H9 (cell line): ENCODE results near the gene SMAD3. TPM values are rescaled to one million over a fixed set of nuclear protein-coding genes. Genes with fewer than 3 reads are reported as not detected.

Experiments used
- DNase-seq: peaks from one replicate; pipeline ENCODE4 v3.0.0-alpha.2; 2017
- H2AFZ ChIP-seq: one replicate; pipeline ENCODE4 v1.6.1; 2013; ENCODE audit warnings: mild to moderate bottlenecking, low read length, control low read depth, moderate library complexity
- H2AK5ac ChIP-seq: 2 replicates; pipeline ENCODE4 v1.6.1; 2013; ENCODE audit warnings: low read length, control low read depth, mixed read lengths; ENCODE audit not compliant: insufficient read length
- H2BK120ac ChIP-seq: one replicate; pipeline ENCODE4 v1.6.1; 2013; ENCODE audit warnings: low read depth, mild to moderate bottlenecking, low read length, control low read depth, inconsistent platforms; ENCODE audit not compliant: poor library complexity, severe bottlenecking
- H2BK12ac ChIP-seq: 2 replicates; pipeline ENCODE4 v1.6.1; 2013; ENCODE audit warnings: low read length, control low read depth, mixed read lengths, low read depth; ENCODE audit not compliant: insufficient read length
- H2BK15ac ChIP-seq: 2 replicates; pipeline ENCODE4 v1.6.1; 2013; ENCODE audit warnings: low read depth, low read length, control low read depth
- H2BK20ac ChIP-seq: one replicate; pipeline ENCODE4 v1.6.1; 2013; ENCODE audit warnings: low read depth, mild to moderate bottlenecking, low read length, control low read depth, inconsistent platforms; ENCODE audit not compliant: poor library complexity, severe bottlenecking
- H2BK5ac ChIP-seq: 2 replicates; pipeline ENCODE4 v1.6.1; 2013; ENCODE audit warnings: low read length, control low read depth, mixed read lengths; ENCODE audit not compliant: insufficient read length
- H3K14ac ChIP-seq: 2 replicates; pipeline ENCODE4 v1.6.1; 2013; ENCODE audit warnings: low read length, control low read depth; ENCODE audit not compliant: insufficient read depth
- H3K18ac ChIP-seq: 2 replicates; pipeline ENCODE4 v1.6.1; 2013; ENCODE audit warnings: low read depth, mild to moderate bottlenecking, mixed read lengths, low read length, control low read depth; ENCODE audit not compliant: insufficient read length
- H3K23ac ChIP-seq: 2 replicates; pipeline ENCODE4 v1.6.1; 2013; ENCODE audit warnings: low read length, control low read depth, mixed read lengths, low read depth; ENCODE audit not compliant: insufficient read length
- H3K23me2 ChIP-seq: 2 replicates; pipeline ENCODE4 v1.6.1; 2013; ENCODE audit warnings: low read depth, mild to moderate bottlenecking, mixed read lengths, low read length, control low read depth; ENCODE audit not compliant: insufficient read length, poor library complexity, severe bottlenecking
- H3K27ac ChIP-seq: 2 replicates; pipeline ENCODE4 v1.5.1; 2013; ENCODE audit warnings: low read length, control low read depth, mixed read lengths, low read depth; ENCODE audit not compliant: insufficient read length
- H3K27me3 ChIP-seq: 2 replicates; pipeline ENCODE4 v1.6.1; 2013; ENCODE audit warnings: low read length, control low read depth, inconsistent platforms; ENCODE audit not compliant: insufficient read depth
- H3K4ac ChIP-seq: 2 replicates; pipeline ENCODE4 v1.6.1; 2013; ENCODE audit warnings: low read depth, mild to moderate bottlenecking, control low read depth, inconsistent platforms, low read length, moderate library complexity
- H3K4me1 ChIP-seq: 2 replicates; pipeline ENCODE4 v1.6.1; 2013; ENCODE audit warnings: low read length, control low read depth, inconsistent platforms; ENCODE audit not compliant: insufficient read depth
- H3K4me2 ChIP-seq: 2 replicates; pipeline ENCODE4 v1.6.1; 2013; ENCODE audit warnings: low read length, control low read depth, mixed read lengths; ENCODE audit not compliant: insufficient read length, insufficient read depth
- H3K56ac ChIP-seq: 2 replicates; pipeline ENCODE4 v1.6.1; 2013; ENCODE audit warnings: low read depth, mild to moderate bottlenecking, mixed read lengths, low read length, control low read depth; ENCODE audit not compliant: insufficient read length
- H3K79me1 ChIP-seq: 2 replicates; pipeline ENCODE4 v1.6.1; 2013; ENCODE audit warnings: low read depth, mild to moderate bottlenecking, moderate library complexity, low read length, control low read depth, inconsistent platforms; ENCODE audit not compliant: insufficient read depth, poor library complexity, severe bottlenecking
- H3K79me2 ChIP-seq: 2 replicates; pipeline ENCODE4 v1.6.1; 2013; ENCODE audit warnings: low read length, control low read depth, inconsistent platforms; ENCODE audit not compliant: insufficient read depth
- H3K9ac ChIP-seq: 2 replicates; pipeline ENCODE4 v1.6.1; 2013; ENCODE audit warnings: low read length, control low read depth, mixed read lengths; ENCODE audit not compliant: insufficient read length; ENCODE audit errors: extremely low read depth
- H3K9me3 ChIP-seq: one replicate; pipeline ENCODE4 v1.6.1; 2013; ENCODE audit warnings: low read depth, low read length, inconsistent platforms; ENCODE audit not compliant: control insufficient read depth
- H3T11ph ChIP-seq: one replicate; pipeline ENCODE4 v1.6.1; 2013; ENCODE audit warnings: mild to moderate bottlenecking, low read length, control low read depth, inconsistent platforms
- H4K20me1 ChIP-seq: one replicate; pipeline ENCODE4 v1.6.1; 2013; ENCODE audit not compliant: control insufficient read depth, insufficient read length, insufficient read depth
- H4K5ac ChIP-seq: 2 replicates; pipeline ENCODE4 v1.6.1; 2013; ENCODE audit warnings: low read depth, mild to moderate bottlenecking, mixed read lengths, low read length, control low read depth; ENCODE audit not compliant: insufficient read length
- H4K8ac ChIP-seq: replicated peaks from 2 replicates; pipeline ENCODE4 v1.6.1; 2013; ENCODE audit warnings: low read length, control low read depth, mixed read lengths, low read depth; ENCODE audit not compliant: insufficient read length
- H4K91ac ChIP-seq: 2 replicates; pipeline ENCODE4 v1.6.1; 2013; ENCODE audit warnings: low read depth, mild to moderate bottlenecking, moderate library complexity, mixed read lengths, low read length, control low read depth; ENCODE audit not compliant: insufficient read length
- H3K27ac Mint-ChIP-seq, 3 experiments: 2 replicates in 2 of 3; 3 replicates in 1 of 3; pipeline ENCODE4 v1.8.0; 2020 to 2021; ENCODE audit warnings: mixed read lengths in 3 of 3, mild to moderate bottlenecking in 1 of 3, moderate library complexity in 1 of 3
- H3K27me3 Mint-ChIP-seq: 2 replicates; pipeline ENCODE4 v1.8.0; 2021; ENCODE audit warnings: low read depth, mild to moderate bottlenecking, moderate library complexity, mixed read lengths
- H3K36me3 Mint-ChIP-seq, 3 experiments: 2 replicates in 2 of 3; 3 replicates in 1 of 3; pipeline ENCODE4 v1.8.0; 2020 to 2021; ENCODE audit warnings: low read depth in 3 of 3, mixed read lengths in 3 of 3; ENCODE audit not compliant: insufficient read depth in 1 of 3
- H3K4me1 Mint-ChIP-seq, 2 experiments: 2 replicates each; pipeline ENCODE4 v1.8.0; 2020; ENCODE audit warnings: mixed read lengths in 2 of 2
- H3K4me3 Mint-ChIP-seq, 2 experiments: 2 replicates in 1 of 2; 3 replicates in 1 of 2; pipeline ENCODE4 v1.8.0; 2020 to 2021; ENCODE audit warnings: mild to moderate bottlenecking in 2 of 2, mixed read lengths in 2 of 2, moderate library complexity in 1 of 2
- H3K9me3 Mint-ChIP-seq, 2 experiments: 2 replicates in 1 of 2; 3 replicates in 1 of 2; pipeline ENCODE4 v1.8.0; 2020; ENCODE audit warnings: mild to moderate bottlenecking in 2 of 2, mixed read lengths in 2 of 2, moderate library complexity in 1 of 2
- CTCF ChIP-seq: fragments of 200-600 bp; sonication (generic); conservative IDR thresholded peaks from 3 replicates; pipeline ENCODE4 v1.8.0; 2021; ENCODE audit warnings: antibody characterized with exemption, mild to moderate bottlenecking
- WGBS: extraction: QIAGEN DNeasy Blood & Tissue Kit; methylation state at CpG from one replicate; pipeline ENCODE4 v1.1.7; 2013; ENCODE audit warnings: missing lambda C conversion rate, low lambda C conversion rate, mixed read lengths; ENCODE audit not compliant: insufficient read length; ENCODE audit errors: extremely low coverage; 5-methylcytosine and 5-hydroxymethylcytosine counted together
- total RNA-seq: library from RNA; stranded (reverse); gene quantifications from 2 replicates; pipeline ENCODE4 v1.2.1, GENCODE V29; 2021

SMAD3 gene
- total RNA-seq, 1 experiment from 2014 or later, result 26.7 TPM

GRCh38 chr15:67047149-67047661 lies 18.2 kb upstream of the SMAD3 start:
- H3K18ac ChIP-seq, result no peak overlapping the region
- H3K23me2 ChIP-seq, result no peaks in the 10 kb centered on the region
- H3K56ac ChIP-seq, result no peak overlapping the region
- Mint-ChIP-seq H3K27me3 (no peaks in the 10 kb centered on the region; the same call in 1 of the 2 replicates), H3K9me3 (no peaks in the 10 kb centered on the region; a peak in 1 of 5 replicates), H3K4me1 (peaks cover 18 to 19% of the 10 kb centered on the region in 2 experiments), H3K27ac (peak overlapping the region in 1 of 3 experiments; percentile 70; a peak in 1 of 7 replicates), H3K36me3 (no peaks in the 10 kb centered on the region; a peak in 1 of 7 replicates), H3K4me3 (no peak overlapping the region)
- H3K9ac ChIP-seq, result no peak overlapping the region
- no peak overlapping the region for H3T11ph ChIP-seq
- no peak overlapping the region for H3K27ac ChIP-seq
- WGBS, result no CpG with 5 or more reads among the region's 1 CpG
- H2BK120ac ChIP-seq, result no peak overlapping the region
- no peak overlapping the region for H2AK5ac ChIP-seq
- no peaks in the 10 kb centered on the region for H3K9me3 ChIP-seq
- H3K23ac ChIP-seq, result no peak overlapping the region
- no peak for TF ChIP-seq CTCF
- no peak overlapping the region for H2BK5ac ChIP-seq
- no peak overlapping the region for H2BK20ac ChIP-seq
- no peak overlapping the region for H2BK12ac ChIP-seq
- H2AFZ ChIP-seq, result no peak overlapping the region
- no peak overlapping the region for H4K5ac ChIP-seq
- no peak overlapping the region for H2BK15ac ChIP-seq
- no peak overlapping the region for H4K91ac ChIP-seq
- no peaks in the 10 kb centered on the region; the same call in 1 of the 2 replicates for H3K4me1 ChIP-seq
- no peak overlapping the region; the same call in 1 of the 2 replicates for H3K14ac ChIP-seq
- H3K4ac ChIP-seq, result no peak overlapping the region
- DNase-seq, result no peak
- no peaks in the 10 kb centered on the region for H4K20me1 ChIP-seq
- no peaks in the 10 kb centered on the region for H3K79me2 ChIP-seq
- H4K8ac ChIP-seq, result no peak overlapping the region
- H3K4me2 ChIP-seq, result no peak overlapping the region
- H3K27me3 ChIP-seq, result no peaks in the 10 kb centered on the region
- no peaks in the 10 kb centered on the region for H3K79me1 ChIP-seq
